PFSK-1 (cell line): Measurements from ENCODE around the gene ATXN1.

Source experiments
- FOXP2 ChIP-seq: optimal IDR thresholded peaks from 2 replicates; pipeline ENCODE3; 2011; ENCODE audit warnings: borderline replicate concordance, control low read depth, inconsistent platforms; ENCODE audit not compliant: insufficient read depth; ENCODE audit errors: extremely low read length, extremely low read depth
- POLR2AphosphoS5 ChIP-seq: IDR thresholded peaks from 2 replicates; pipeline ENCODE4 v1.6.1; 2012; ENCODE audit warnings: low read depth, mild to moderate bottlenecking, control low read depth, low read length, moderate library complexity
- SIN3A ChIP-seq: IDR thresholded peaks from 2 replicates; pipeline ENCODE4 v1.6.1; 2012; ENCODE audit warnings: mild to moderate bottlenecking, low read length, moderate library complexity, borderline replicate concordance; ENCODE audit not compliant: insufficient read depth
- TAF1 ChIP-seq: IDR thresholded peaks from 2 replicates; pipeline ENCODE4 v1.6.1; 2012; ENCODE audit warnings: low read length, control low read depth, borderline replicate concordance; ENCODE audit not compliant: insufficient read depth
- TF ChIP-seq, protein P1 (sequence below), 2 experiments: IDR thresholded peaks; 2 replicates each; pipeline versions ENCODE4 v1.6.1 to v1.8.0; 2011 to 2012; ENCODE audit warnings: low read depth in 2 of 2, low read length in 2 of 2, control low read depth in 1 of 2, inconsistent platforms in 1 of 2, mild to moderate bottlenecking in 1 of 2, moderate library complexity in 1 of 2; ENCODE audit not compliant: insufficient read depth in 1 of 2

DNA sequence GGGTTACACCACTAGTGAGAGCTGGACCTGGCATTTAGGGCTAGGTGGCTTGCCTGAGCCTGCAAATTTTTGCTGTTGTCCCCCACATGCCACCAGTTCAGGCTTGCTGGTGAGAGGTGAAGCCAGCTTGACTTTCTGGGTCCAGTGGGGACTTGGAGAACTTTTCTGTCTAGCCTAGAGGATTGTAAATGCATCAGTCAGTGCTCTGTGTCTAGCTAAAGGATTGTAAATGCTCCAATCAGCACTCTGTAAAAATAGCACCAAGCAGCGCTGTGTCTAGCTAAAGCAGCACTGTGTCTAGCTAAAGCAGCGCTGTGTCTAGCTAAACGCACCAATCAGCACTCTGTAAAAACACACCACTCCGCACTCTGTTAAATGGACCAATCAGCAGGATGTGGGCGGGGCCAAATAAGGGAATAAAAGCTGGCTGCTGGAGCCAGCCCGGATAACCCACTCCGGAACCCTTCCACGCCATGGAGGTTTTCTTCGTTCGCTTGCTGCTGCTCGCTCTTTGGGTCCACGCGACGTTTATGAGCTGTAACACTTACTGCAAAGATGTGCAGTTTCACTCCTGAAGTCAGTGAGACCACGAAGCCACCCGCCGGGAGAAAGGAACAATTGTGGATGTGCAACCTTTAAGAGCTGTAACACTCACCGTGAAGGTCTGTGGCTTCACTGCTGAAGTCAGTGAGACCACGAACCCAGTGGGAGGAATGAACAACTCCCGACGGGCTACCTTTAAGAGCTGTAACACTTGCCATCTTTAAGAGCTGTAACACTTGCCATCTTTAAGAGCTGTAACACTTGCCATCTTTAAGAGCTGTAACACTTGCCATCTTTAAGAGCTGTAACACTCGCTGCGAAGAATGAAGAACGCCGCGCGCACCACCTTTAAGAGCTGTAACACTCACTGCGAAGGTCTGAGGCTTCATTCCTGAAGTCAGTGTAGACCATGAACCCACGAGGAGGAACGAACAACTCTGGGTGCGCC is 495.6 kb downstream of the ATXN1 start:
- TF ChIP-seq TAF1 (no peak), SIN3A (no peak), POLR2AphosphoS5 (no peak), FOXP2 (no peak)
- TF ChIP-seq, protein P1, sequence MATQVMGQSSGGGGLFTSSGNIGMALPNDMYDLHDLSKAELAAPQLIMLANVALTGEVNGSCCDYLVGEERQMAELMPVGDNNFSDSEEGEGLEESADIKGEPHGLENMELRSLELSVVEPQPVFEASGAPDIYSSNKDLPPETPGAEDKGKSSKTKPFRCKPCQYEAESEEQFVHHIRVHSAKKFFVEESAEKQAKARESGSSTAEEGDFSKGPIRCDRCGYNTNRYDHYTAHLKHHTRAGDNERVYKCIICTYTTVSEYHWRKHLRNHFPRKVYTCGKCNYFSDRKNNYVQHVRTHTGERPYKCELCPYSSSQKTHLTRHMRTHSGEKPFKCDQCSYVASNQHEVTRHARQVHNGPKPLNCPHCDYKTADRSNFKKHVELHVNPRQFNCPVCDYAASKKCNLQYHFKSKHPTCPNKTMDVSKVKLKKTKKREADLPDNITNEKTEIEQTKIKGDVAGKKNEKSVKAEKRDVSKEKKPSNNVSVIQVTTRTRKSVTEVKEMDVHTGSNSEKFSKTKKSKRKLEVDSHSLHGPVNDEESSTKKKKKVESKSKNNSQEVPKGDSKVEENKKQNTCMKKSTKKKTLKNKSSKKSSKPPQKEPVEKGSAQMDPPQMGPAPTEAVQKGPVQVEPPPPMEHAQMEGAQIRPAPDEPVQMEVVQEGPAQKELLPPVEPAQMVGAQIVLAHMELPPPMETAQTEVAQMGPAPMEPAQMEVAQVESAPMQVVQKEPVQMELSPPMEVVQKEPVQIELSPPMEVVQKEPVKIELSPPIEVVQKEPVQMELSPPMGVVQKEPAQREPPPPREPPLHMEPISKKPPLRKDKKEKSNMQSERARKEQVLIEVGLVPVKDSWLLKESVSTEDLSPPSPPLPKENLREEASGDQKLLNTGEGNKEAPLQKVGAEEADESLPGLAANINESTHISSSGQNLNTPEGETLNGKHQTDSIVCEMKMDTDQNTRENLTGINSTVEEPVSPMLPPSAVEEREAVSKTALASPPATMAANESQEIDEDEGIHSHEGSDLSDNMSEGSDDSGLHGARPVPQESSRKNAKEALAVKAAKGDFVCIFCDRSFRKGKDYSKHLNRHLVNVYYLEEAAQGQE (IDR thresholded peaks at IDR 0.05; ENCODE audit: insufficient read depth in 1 of 2, low read depth in 2 of 2, low read length in 2 of 2): no peak
